Ishikawa (cell line): ENCODE data around the gene KRT26.

Source experiments
- CEBPB ChIP-seq: IDR thresholded peaks from 2 replicates; pipeline ENCODE4 v1.6.1; 2012
- CREB1 ChIP-seq: IDR thresholded peaks from 2 replicates; pipeline ENCODE4 v1.6.1; 2012; ENCODE audit warnings: low read depth
- EGR1 ChIP-seq: IDR thresholded peaks from 2 replicates; pipeline ENCODE4 v1.6.1; 2012
- EP300 ChIP-seq: IDR thresholded peaks from 2 replicates; pipeline ENCODE4 v1.6.1; 2012; ENCODE audit warnings: borderline replicate concordance
- FOXM1 ChIP-seq: IDR thresholded peaks from 2 replicates; pipeline ENCODE4 v1.6.1; 2012; ENCODE audit warnings: low read depth, borderline replicate concordance
- NFIC ChIP-seq: IDR thresholded peaks from 2 replicates; pipeline ENCODE4 v1.6.1; 2012
- RAD21 ChIP-seq: IDR thresholded peaks from 2 replicates; pipeline ENCODE4 v1.6.1; 2012; ENCODE audit warnings: low read depth
- TAF1 ChIP-seq: IDR thresholded peaks from 2 replicates; pipeline ENCODE4 v1.6.1; 2012; ENCODE audit warnings: low read depth, mild to moderate bottlenecking
- TCF12 ChIP-seq: IDR thresholded peaks from 2 replicates; pipeline ENCODE4 v1.6.1; 2012; ENCODE audit warnings: low read depth
- TEAD4 ChIP-seq: IDR thresholded peaks from 2 replicates; pipeline ENCODE4 v1.6.1; 2012
- YY1 ChIP-seq: IDR thresholded peaks from 2 replicates; pipeline ENCODE4 v1.6.1; 2012; ENCODE audit warnings: low read depth
- ZBTB7A ChIP-seq: IDR thresholded peaks from 2 replicates; pipeline ENCODE4 v1.6.1; 2012; ENCODE audit warnings: low read depth
- TF ChIP-seq, protein P1 (sequence below): IDR thresholded peaks from 2 replicates; pipeline ENCODE4 v1.6.1; 2012
- TF ChIP-seq, protein P2 (sequence below): IDR thresholded peaks from 2 replicates; pipeline ENCODE4 v1.6.1; 2012
- TF ChIP-seq, protein P3 (sequence below): IDR thresholded peaks from 2 replicates; pipeline ENCODE4 v1.6.1; 2012; ENCODE audit warnings: low read depth, mild to moderate bottlenecking

Gene KRT26

DNA sequence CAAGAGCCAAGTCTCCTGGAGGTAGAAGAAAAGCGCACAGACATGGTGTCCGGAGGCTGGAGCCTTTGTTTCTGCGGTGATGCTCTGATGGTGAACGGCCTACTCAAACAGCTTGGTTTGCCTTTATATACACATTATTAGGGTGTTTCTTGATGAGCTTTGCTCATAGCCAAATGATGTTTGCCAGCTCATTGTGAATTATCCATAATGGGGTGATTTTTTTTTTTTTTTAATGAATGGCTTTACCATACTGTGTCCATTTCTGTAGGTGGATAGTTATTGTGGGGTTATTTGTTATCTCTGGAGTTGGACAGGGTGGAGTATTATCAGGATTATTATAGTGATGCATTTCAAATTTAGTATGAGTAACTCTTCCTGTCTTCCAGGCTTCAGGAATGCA, 10.4 kb upstream of the KRT26 start, which contains the start of gene KRT27:
KRT27 (minus strand) TSS at position 101 of the 400 bp plus-strand sequence; CDS start at position 44, 57 bp downstream.
- TF ChIP-seq TAF1 (no peak), TEAD4 (no peak), ZBTB7A (no peak), TCF12 (no peak), CEBPB (no peak), EP300 (no peak), RAD21 (no peak), YY1 (no peak), FOXM1 (no peak), EGR1 (no peak), NFIC (no peak), CREB1 (no peak)
- TF ChIP-seq, protein P1, sequence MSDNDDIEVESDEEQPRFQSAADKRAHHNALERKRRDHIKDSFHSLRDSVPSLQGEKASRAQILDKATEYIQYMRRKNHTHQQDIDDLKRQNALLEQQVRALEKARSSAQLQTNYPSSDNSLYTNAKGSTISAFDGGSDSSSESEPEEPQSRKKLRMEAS = no peak
- TF ChIP-seq, protein P2, sequence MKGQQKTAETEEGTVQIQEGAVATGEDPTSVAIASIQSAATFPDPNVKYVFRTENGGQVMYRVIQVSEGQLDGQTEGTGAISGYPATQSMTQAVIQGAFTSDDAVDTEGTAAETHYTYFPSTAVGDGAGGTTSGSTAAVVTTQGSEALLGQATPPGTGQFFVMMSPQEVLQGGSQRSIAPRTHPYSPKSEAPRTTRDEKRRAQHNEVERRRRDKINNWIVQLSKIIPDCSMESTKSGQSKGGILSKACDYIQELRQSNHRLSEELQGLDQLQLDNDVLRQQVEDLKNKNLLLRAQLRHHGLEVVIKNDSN = no peak
- TF ChIP-seq, protein P3, sequence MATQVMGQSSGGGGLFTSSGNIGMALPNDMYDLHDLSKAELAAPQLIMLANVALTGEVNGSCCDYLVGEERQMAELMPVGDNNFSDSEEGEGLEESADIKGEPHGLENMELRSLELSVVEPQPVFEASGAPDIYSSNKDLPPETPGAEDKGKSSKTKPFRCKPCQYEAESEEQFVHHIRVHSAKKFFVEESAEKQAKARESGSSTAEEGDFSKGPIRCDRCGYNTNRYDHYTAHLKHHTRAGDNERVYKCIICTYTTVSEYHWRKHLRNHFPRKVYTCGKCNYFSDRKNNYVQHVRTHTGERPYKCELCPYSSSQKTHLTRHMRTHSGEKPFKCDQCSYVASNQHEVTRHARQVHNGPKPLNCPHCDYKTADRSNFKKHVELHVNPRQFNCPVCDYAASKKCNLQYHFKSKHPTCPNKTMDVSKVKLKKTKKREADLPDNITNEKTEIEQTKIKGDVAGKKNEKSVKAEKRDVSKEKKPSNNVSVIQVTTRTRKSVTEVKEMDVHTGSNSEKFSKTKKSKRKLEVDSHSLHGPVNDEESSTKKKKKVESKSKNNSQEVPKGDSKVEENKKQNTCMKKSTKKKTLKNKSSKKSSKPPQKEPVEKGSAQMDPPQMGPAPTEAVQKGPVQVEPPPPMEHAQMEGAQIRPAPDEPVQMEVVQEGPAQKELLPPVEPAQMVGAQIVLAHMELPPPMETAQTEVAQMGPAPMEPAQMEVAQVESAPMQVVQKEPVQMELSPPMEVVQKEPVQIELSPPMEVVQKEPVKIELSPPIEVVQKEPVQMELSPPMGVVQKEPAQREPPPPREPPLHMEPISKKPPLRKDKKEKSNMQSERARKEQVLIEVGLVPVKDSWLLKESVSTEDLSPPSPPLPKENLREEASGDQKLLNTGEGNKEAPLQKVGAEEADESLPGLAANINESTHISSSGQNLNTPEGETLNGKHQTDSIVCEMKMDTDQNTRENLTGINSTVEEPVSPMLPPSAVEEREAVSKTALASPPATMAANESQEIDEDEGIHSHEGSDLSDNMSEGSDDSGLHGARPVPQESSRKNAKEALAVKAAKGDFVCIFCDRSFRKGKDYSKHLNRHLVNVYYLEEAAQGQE = no peak

DNA sequence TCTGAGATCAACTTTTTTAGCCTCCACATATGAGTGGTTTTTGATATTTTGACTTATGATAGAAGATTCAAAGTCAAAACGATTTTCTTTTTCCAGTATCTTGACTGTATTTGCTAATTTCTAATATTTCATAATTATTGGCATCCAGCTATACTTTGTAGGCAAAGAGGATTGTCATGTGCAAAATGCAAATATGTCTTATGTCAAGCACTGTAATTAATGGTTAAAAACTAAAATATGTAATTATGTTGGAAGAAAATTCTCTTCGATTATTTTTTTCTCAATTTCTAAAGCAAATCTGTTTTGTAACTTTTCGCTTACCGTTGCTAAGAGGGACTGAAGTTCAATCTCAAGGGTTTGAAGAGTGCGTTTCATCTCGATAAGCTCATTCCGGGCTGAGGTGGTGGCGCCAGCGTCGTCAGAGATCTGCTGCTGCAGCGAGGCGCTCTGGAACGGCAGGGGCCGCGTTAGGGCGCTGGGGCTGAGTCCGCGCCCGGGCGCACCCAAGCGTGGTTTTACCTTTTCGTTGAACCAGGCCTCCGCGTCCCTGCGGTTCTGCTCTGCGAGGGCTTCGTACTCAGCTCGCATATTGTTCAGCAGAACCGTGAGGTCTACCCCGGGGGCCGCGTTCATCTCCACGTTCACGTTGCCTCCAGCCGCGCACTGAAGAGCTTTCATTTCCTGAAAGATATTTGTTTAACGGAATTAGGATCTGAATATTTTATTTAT, 7.3 kb upstream of the KRT26 start:
- TF ChIP-seq TEAD4 (no peak), RAD21 (no peak), EGR1 (no peak), CREB1 (no peak), TAF1 (no peak), TCF12 (no peak), FOXM1 (no peak), YY1 (no peak), NFIC (no peak), ZBTB7A (no peak), CEBPB (no peak), EP300 (no peak)
- TF ChIP-seq, protein P1 = no peak
- TF ChIP-seq, protein P2 = no peak
- TF ChIP-seq, protein P3 = no peak

DNA sequence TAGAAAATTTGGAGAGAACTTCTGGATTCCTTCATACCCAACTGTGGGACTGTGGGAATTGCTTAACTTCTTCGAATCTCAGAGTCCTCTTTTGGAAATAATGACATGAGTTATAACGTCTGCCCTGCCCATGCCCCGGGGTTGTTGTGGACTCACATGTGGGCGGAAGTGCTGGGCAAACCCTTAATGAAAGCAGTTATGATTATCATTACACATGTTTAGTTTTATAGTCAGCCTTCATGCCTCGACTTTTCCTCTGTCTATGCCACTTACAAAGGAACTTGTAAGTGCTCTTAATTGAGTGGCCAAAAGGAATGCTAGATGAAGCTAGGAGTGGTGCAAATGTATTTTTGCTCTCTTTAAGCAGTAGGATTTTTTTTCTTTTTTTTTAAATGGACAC, 6.5 kb upstream of the KRT26 start:
- TF ChIP-seq, protein P2 = no peak
- TF ChIP-seq FOXM1 = no peak
- TF ChIP-seq CEBPB = no peak
- no peak for TF ChIP-seq ZBTB7A
- TF ChIP-seq, protein P3 = no peak
- no peak for TF ChIP-seq TEAD4
- no peak for TF ChIP-seq CREB1
- TF ChIP-seq, protein P1 = no peak
- no peak for TF ChIP-seq TAF1
- no peak for TF ChIP-seq RAD21
- TF ChIP-seq EP300 = no peak
